Fibroblast of mammary gland (primary cell): Measurements from ENCODE around the gene RAB7A.

Experiments used
- DNase-seq: peaks from one replicate; pipeline ENCODE4 v3.0.0-alpha.2; 2010; ENCODE audit warnings: low read depth
- H3K4me3 ChIP-seq: 2 replicates; pipeline ENCODE4 v1.5.1; 2011; ENCODE audit warnings: low read depth, mild to moderate bottlenecking, low read length, moderate library complexity; ENCODE audit not compliant: control insufficient read depth
- TF ChIP-seq, protein P1 (sequence below): conservative IDR thresholded peaks from 2 replicates; pipeline ENCODE4 v1.5.1; 2011; ENCODE audit warnings: low read depth, low read length, inconsistent platforms; ENCODE audit not compliant: control insufficient read depth, insufficient read depth

The RAB7A gene

DNA sequence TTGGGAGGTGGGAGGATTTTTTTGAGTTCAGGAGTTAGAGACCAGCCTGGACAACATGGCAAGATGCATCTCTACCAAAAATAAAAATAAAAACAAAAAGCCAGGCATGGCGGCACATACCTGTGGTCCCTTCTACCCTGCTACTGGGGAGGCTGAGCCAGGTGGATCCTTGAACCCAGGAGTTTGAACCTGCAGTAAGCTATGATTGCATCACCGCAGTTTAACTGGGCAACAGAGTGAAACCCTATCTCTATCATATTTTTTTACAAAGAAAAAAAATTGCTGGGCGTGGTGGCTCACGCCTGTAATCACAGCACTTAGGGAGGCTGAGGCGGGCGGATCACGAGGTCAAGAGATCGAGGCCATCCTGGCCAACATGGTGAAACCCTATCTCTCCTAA lies 39.5 kb upstream of the RAB7A start:
- DNase-seq, result no peak
- H3K4me3 ChIP-seq, result no peak overlapping the region
- TF ChIP-seq, protein P1, sequence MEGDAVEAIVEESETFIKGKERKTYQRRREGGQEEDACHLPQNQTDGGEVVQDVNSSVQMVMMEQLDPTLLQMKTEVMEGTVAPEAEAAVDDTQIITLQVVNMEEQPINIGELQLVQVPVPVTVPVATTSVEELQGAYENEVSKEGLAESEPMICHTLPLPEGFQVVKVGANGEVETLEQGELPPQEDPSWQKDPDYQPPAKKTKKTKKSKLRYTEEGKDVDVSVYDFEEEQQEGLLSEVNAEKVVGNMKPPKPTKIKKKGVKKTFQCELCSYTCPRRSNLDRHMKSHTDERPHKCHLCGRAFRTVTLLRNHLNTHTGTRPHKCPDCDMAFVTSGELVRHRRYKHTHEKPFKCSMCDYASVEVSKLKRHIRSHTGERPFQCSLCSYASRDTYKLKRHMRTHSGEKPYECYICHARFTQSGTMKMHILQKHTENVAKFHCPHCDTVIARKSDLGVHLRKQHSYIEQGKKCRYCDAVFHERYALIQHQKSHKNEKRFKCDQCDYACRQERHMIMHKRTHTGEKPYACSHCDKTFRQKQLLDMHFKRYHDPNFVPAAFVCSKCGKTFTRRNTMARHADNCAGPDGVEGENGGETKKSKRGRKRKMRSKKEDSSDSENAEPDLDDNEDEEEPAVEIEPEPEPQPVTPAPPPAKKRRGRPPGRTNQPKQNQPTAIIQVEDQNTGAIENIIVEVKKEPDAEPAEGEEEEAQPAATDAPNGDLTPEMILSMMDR, result no peak

DNA sequence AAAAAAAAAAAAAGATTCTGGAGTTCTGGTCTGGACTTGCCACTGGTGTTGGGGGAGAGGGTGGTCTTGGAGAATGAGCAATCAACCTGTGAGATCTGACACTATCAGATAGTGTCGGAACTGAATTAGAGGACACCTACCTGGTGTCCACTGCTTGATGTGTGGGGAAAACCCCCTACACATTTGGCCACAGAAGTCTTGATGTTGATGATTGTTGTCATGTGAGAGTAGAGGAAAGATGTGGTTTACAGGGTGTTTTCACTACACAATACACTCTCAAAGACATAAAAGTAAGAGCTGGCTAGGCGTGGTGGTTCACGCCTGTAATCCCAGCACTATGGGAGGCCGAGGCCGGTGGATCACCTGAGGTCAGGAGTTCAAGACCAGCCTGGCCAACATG lies 36.9 kb upstream of the RAB7A start:
- TF ChIP-seq, protein P1, result no peak
- H3K4me3 ChIP-seq, result no peak overlapping the region
- no peak for DNase-seq

DNA sequence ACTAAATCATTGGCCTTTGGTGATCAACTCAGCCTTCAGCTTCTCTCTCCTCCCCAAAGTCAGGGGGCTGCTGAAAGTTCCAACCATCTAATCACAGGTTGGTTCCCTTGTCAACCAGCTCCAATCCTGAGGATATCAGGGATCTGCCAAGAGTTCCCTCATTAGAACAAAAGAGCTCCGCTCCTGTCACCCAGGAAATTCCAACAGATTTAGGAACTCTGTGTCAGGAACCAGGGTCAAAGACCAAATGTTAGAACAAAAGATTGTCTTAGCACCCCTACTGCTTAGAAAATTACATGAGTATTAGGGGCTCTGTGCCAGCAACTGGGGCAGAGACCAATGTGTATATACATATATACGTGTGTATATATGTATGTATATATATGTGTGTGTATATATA lies 32.3 kb upstream of the RAB7A start:
- TF ChIP-seq, protein P1, result no peak
- no peak for DNase-seq
- H3K4me3 ChIP-seq, result no peak overlapping the region

DNA sequence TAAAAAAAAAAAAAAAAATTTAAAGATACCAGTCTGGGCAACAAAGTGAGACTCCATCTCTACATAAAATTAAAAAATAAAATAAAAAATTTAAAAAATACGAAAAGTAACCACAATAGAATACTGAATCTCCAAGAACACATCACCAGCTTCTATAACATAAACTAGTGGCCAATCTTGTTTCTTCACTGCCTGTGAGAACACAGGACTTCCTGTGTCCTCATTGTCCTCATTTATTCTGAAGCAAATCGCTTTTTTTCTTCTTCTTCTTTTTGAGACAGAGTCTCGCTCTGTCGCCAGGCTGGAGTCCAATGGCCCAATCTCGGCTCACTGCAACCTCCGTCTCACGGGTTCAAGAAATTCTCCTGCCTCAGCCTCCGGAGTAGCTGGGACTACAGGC lies 28.6 kb upstream of the RAB7A start:
- TF ChIP-seq, protein P1, result no peak
- no peak for DNase-seq
- H3K4me3 ChIP-seq, result no peak overlapping the region

DNA sequence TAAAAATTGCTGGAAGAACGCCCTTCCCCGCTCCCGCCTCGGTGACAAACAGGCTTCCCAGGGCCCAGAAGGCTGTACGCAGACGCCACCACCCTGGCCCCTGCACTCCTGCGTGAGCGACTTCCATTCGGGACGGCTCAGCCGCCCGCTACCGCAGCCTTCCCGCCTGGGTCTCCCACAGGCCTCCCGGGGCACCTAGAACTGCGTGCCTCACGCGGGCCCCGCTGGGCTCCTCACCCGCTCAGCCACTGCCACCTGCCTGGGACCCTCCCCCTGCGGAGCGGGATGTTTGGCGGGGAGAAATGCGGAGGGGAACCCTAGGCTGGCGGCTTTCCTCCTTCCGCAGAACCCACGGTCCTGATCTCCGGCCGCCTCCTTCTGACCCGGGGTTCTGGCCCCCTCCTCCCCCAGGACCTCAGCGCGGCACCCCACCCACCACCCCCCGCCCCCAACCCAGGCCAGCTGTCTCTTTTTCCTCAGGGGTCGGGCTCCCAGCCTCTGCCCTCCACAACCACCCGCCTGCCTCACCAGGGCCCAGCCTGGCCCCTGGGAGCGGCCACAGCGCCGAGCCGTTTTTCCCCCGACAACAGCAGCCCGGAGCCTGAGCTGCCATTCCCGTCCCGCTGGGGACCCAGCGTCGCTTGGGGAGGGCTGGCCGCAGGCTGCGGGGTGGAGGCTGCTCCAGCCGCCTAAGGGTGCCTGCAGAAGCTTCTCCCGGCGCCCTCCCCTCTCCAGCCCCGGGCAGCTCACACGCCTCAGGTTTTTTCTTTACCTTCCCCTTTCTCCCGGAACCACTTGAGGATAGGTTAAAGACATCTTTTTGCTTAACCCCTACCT lies 27.6 kb upstream of the RAB7A start:
- TF ChIP-seq, protein P1, result no peak
- H3K4me3 ChIP-seq, result peak overlapping the region; percentile 43
- DNase-seq, result no peak

DNA sequence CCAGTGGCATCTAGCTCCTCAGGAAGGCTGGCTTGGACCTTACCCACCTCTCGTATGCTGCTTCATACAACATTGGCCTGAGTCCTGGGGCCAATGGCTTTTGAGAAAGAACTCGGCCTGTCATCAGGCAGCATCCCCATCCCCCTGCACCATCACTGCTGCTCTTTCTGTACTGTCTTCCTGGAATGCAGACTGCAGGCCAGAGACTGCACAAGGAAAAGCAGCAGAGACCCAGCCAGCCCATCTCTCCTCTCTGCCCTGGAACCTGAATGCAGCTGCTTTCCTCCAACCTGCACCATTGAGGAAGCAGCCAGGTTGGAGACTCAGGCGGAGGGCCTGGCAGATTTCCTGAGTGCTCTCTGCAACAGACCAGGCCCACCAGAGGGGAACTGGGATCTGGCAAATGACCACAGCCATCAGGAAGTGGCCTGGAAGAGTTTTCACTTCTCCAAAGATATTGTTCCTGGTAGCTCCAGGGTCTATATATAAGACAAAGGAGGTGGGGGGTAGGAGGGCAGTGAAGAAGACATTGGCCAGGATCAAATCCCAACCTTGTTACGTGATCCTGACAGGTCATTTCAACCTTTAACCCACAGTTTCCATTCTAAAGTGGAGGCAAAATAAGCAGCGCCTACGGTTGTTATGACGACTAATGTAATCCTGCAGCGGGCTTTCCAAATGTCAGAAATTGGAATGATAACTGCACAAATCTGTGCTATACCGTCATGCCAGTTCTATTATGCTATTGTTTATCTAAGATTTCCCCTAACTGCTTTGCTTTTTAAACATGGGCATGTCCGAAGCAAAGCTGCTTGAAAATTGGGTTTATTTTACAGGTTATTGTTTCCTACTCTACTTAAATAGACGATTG lies 24.4 kb upstream of the RAB7A start:
- no peak for DNase-seq
- no peak overlapping the region for H3K4me3 ChIP-seq
- TF ChIP-seq, protein P1, result no peak
